ENCODE data around the gene NRXN2. TPM values are rescaled to one million over a fixed set of nuclear protein-coding genes. Genes with fewer than 3 reads are reported as not detected.

NRXN2 gene
- total and polyA plus RNA-seq, 2 of the 13 experiments (the other 11 are each of a cell fraction or from before 2014, with no cell fraction given): not detected

- TF ChIP-seq PRDM10 (CRISPR knock-in tag; IDR thresholded peaks at IDR 0.05; ENCODE audit: low read depth) (no peak), DMAP1 (CRISPR knock-in tag; IDR thresholded peaks at IDR 0.05) (no peak), SIX1 (CRISPR knock-in tag; IDR thresholded peaks at IDR 0.05; ENCODE audit: borderline replicate concordance) (no peak), TFAP4 (IDR thresholded peaks at IDR 0.05; ENCODE audit: borderline replicate concordance, low read depth) (no peak), RBAK (CRISPR knock-in tag; IDR thresholded peaks at IDR 0.05) (no peak), ZNF235 (CRISPR knock-in tag; IDR thresholded peaks at IDR 0.05; ENCODE audit: borderline replicate concordance) (no peak)
- TF ChIP-seq, protein P1, sequence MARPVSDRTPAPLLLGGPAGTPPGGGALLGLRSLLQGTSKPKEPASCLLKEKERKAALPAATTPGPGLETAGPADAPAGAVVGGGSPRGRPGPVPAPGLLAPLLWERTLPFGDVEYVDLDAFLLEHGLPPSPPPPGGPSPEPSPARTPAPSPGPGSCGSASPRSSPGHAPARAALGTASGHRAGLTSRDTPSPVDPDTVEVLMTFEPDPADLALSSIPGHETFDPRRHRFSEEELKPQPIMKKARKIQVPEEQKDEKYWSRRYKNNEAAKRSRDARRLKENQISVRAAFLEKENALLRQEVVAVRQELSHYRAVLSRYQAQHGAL (CRISPR knock-in tag; IDR thresholded peaks at IDR 0.05; ENCODE audit: not compliant biosample characterization): no peak
These were observed 12.1 kb upstream of the NRXN2 start (continued) for GRCh38 chr11:64734811-64735724.
